Transverse colon (tissue), 4 donors: ENCODE measurements around the gene JAKMIP3. TPM values are rescaled to one million over a fixed set of nuclear protein-coding genes. Genes with fewer than 3 reads are reported as not detected.

ENCODE experiments used
- DNase-seq: peaks from one replicate; pipeline ENCODE4 v3.0.0-alpha.2; 2019
- H3K27ac ChIP-seq, 4 donors: fragments of 200-600 bp; sonication (generic); 2 replicates each; pipeline ENCODE4 v1.5.1; 2016 to 2018; ENCODE audit warnings: inconsistent platforms in 4 of 4
- H3K27me3 ChIP-seq: fragments of 200-600 bp; sonication (generic); 2 replicates; pipeline ENCODE4 v1.5.1; 2017; ENCODE audit warnings: inconsistent platforms
- H3K36me3 ChIP-seq, 4 donors: fragments of 200-600 bp; sonication (generic); 2 replicates each; pipeline ENCODE4 v1.5.1; 2017 to 2019; ENCODE audit warnings: inconsistent platforms in 4 of 4
- H3K4me1 ChIP-seq, 4 donors: fragments of 200-600 bp; sonication (generic); 2 replicates each; pipeline ENCODE4 v1.5.1; 2017 to 2020; ENCODE audit warnings: inconsistent platforms in 4 of 4
- H3K4me3 ChIP-seq, 4 donors: fragments of 200-600 bp; sonication (generic); 1 replicate in 1 of 4; 2 replicates in 3 of 4; pipeline versions ENCODE4 v1.5.1 to v1.6.1; 2017 to 2019; ENCODE audit warnings: inconsistent platforms in 4 of 4
- H3K9me3 ChIP-seq, 2 donors: fragments of 200-600 bp; sonication (generic); 2 replicates each; pipeline ENCODE4 v1.5.1; 2017 to 2019; ENCODE audit warnings: inconsistent platforms in 2 of 2
- CTCF ChIP-seq, 5 experiments: fragments of 200-600 bp in 3 of 5; fragments of 450-650 bp in 2 of 5; sonication (generic) in 3 of 5; IDR thresholded peaks; 1 replicate in 2 of 5; 2 replicates in 3 of 5; pipeline ENCODE4 v1.5.1; 2016 to 2017; ENCODE audit warnings: antibody characterized with exemption in 5 of 5, inconsistent platforms in 3 of 5, mild to moderate bottlenecking in 2 of 5, moderate library complexity in 1 of 5
- EP300 ChIP-seq: sonication (generic); formaldehyde crosslinking; IDR thresholded peaks from one replicate; pipeline ENCODE4 v1.6.1; 2017; ENCODE audit warnings: antibody characterized with exemption, low read depth
- POLR2A ChIP-seq: fragments of 450-650 bp; IDR thresholded peaks from one replicate; pipeline ENCODE4 v1.6.1; 2016; ENCODE audit warnings: antibody characterized with exemption, mild to moderate bottlenecking, moderate library complexity
- POLR2AphosphoS5 ChIP-seq, 3 donors: sonication (generic); formaldehyde crosslinking; IDR thresholded peaks; one replicate each; pipeline ENCODE4 v1.6.1; 2016; ENCODE audit warnings: antibody characterized with exemption in 3 of 3
- WGBS, 2 donors: methylation state at CpG; one replicate each; pipeline ENCODE4 v1.1.5; 2018; ENCODE audit warnings: low coverage in 1 of 2; 5-methylcytosine and 5-hydroxymethylcytosine counted together
- in situ Hi-C, 4 donors: fragments of 200-750 bp; cut with MboI; loops; one replicate each; pipeline versions ENCODE4 v1.15.0 to v1.15.1; 2017; ENCODE audit warnings: low sequenced_read_pairs in 3 of 4, low pct_ligation_motif_present in 1 of 4, low pct_unique_long_range_greater_than_20kb in 1 of 4
- intact Hi-C: fragments of 100-400 bp; cut with DNase I; formaldehyde crosslinking; loops from one replicate; pipeline ENCODE4 v1.15.1; 2023; ENCODE audit warnings: low total_unique reads
- total RNA-seq, 4 donors: library from RNA; depleted of rRNA; stranded (reverse); fragments of >200 nt; gene quantifications; one replicate each; pipeline ENCODE4 v1.1.0, GENCODE V29; 2016

JAKMIP3 gene
- total RNA-seq, 4 donors from 2014 or later = 0.14 to 1.1 (median 0.28) TPM

- 81 to 100% methylated on average over 2 to 13 of the region's 13 CpGs for WGBS, 2 donors
- no peak overlapping the region for H3K27ac ChIP-seq
- in situ Hi-C loops = loop anchor here (5.0 to 10.0 kb wide), 2 partner anchors 126 to 133 kb away; no protein-coding TSS in a partner anchor
Observed at GRCh38 chr10:132020456-132020855, 45.3 kb upstream of the JAKMIP3 start.

GRCh38 chr10:132021046-132021445 lies 44.7 kb upstream of the JAKMIP3 start:
- TF ChIP-seq POLR2AphosphoS5 (IDR thresholded peaks at IDR 0.05) = no peak
- TF ChIP-seq EP300 = no peak
- no peak for TF ChIP-seq POLR2A
- no peak for TF ChIP-seq CTCF (IDR thresholded peaks at IDR 0.05)
- no peak for DNase-seq
- in situ Hi-C loops = loop anchor here (5.0 to 10.0 kb wide), 2 partner anchors 126 to 134 kb away; no protein-coding TSS in a partner anchor
- Histone ChIP-seq H3K27me3 (peaks cover 28% of the 10 kb centered on the region), H3K9me3 (no peaks in the 10 kb centered on the region), H3K4me1 (peaks cover 0 to 8% (median 3%) of the 10 kb centered on the region in 4 donors), H3K36me3 (no peaks in the 10 kb centered on the region), H3K4me3 (no peak overlapping the region), H3K27ac (no peak overlapping the region)
- WGBS, 2 donors = 94 to 98% methylated on average over 19 to 24 of the region's 24 CpGs
- intact Hi-C loops = loop anchor here (5.0 kb wide), 1 partner anchor 134 kb away; no protein-coding TSS in a partner anchor

More at GRCh38 chr10:132020456-132020855, 45.3 kb upstream of the JAKMIP3 start:
- intact Hi-C loops = loop anchor here (5.0 kb wide), 1 partner anchor 133 kb away; no protein-coding TSS in a partner anchor
- TF ChIP-seq CTCF (IDR thresholded peaks at IDR 0.05) (no peak), EP300 (no peak), POLR2AphosphoS5 (IDR thresholded peaks at IDR 0.05) (no peak), POLR2A (no peak)
- H3K9me3 ChIP-seq = no peaks in the 10 kb centered on the region
- H3K27me3 ChIP-seq = peaks cover 22% of the 10 kb centered on the region
- peaks cover 0 to 8% (median 3%) of the 10 kb centered on the region in 4 donors for H3K4me1 ChIP-seq
- no peak for DNase-seq
- no peaks in the 10 kb centered on the region for H3K36me3 ChIP-seq
- H3K4me3 ChIP-seq = no peak overlapping the region

GRCh38 chr10:132021504-132022143 lies 44.1 kb upstream of the JAKMIP3 start:
- H3K4me3 ChIP-seq = no peak overlapping the region
- peaks cover 30% of the 10 kb centered on the region for H3K27me3 ChIP-seq
- H3K4me1 ChIP-seq = peaks cover 0 to 8% (median 3%) of the 10 kb centered on the region in 4 donors
- H3K9me3 ChIP-seq = no peaks in the 10 kb centered on the region
- intact Hi-C loops (loop anchor here (2.0 to 5.0 kb wide), 2 partner anchors 43 to 134 kb away; no protein-coding TSS in a partner anchor), in situ Hi-C loops (loop anchor here (5.0 to 10.0 kb wide), 2 partner anchors 127 to 134 kb away; no protein-coding TSS in a partner anchor)
- H3K27ac ChIP-seq = no peak overlapping the region
- no peaks in the 10 kb centered on the region for H3K36me3 ChIP-seq
- WGBS, 2 donors = 75 to 100% methylated on average over 2 to 16 of the region's 16 CpGs
- no peak for TF ChIP-seq POLR2A
- no peak for TF ChIP-seq EP300
- no peak for TF ChIP-seq POLR2AphosphoS5 (IDR thresholded peaks at IDR 0.05)
- no peak for TF ChIP-seq CTCF (IDR thresholded peaks at IDR 0.05)
- DNase-seq = no peak

GRCh38 chr10:132022241-132022640 lies 43.5 kb upstream of the JAKMIP3 start:
- DNase-seq = no peak
- no peak overlapping the region for H3K4me3 ChIP-seq
- H3K4me1 ChIP-seq = peaks cover 0 to 8% (median 3%) of the 10 kb centered on the region in 4 donors
- in situ Hi-C loops = loop anchor here (5.0 to 10.0 kb wide), 2 partner anchors 127 to 135 kb away; no protein-coding TSS in a partner anchor
- peaks cover 35% of the 10 kb centered on the region for H3K27me3 ChIP-seq
- no peak overlapping the region for H3K27ac ChIP-seq
- no peaks in the 10 kb centered on the region for H3K9me3 ChIP-seq
- 88% methylated on average over 18 of the region's 18 CpGs; no CpG with 5 or more reads in 1 of the 2 donors for WGBS, 2 donors
- intact Hi-C loops = loop anchor here (2.0 to 5.0 kb wide), 2 partner anchors 43 to 135 kb away; no protein-coding TSS in a partner anchor
- no peaks in the 10 kb centered on the region for H3K36me3 ChIP-seq
- TF ChIP-seq EP300 = no peak
- no peak for TF ChIP-seq CTCF (IDR thresholded peaks at IDR 0.05)
- TF ChIP-seq POLR2AphosphoS5 (IDR thresholded peaks at IDR 0.05) = no peak
- TF ChIP-seq POLR2A = no peak
